HepG2 (cell line): Measurements from ENCODE around the gene POP7. TPM values are rescaled to one million over a fixed set of nuclear protein-coding genes. Genes with fewer than 3 reads are reported as not detected.

Source experiments
- GABPA ChIP-seq, 2 experiments: IDR thresholded peaks; 2 replicates each; pipeline ENCODE4 v1.6.1; 2011 to 2016; ENCODE audit warnings: low read depth in 2 of 2, low read length in 1 of 2, missing biosample characterization in 1 of 2, missing genetic modification characterization in 1 of 2
- GFI1 ChIP-seq: sonication (generic); formaldehyde crosslinking; IDR thresholded peaks from 2 replicates; pipeline ENCODE4 v1.5.0; 2020; ENCODE audit warnings: missing genetic modification reagents, mild to moderate bottlenecking, borderline replicate concordance
- GMEB1 ChIP-seq: sonication (generic); formaldehyde crosslinking; IDR thresholded peaks from 2 replicates; pipeline ENCODE4 v1.5.1; 2020; ENCODE audit warnings: missing genetic modification reagents, mild to moderate bottlenecking, borderline replicate concordance
- HBP1 ChIP-seq: IDR thresholded peaks from 2 replicates; pipeline ENCODE4 v1.6.1; 2016; ENCODE audit warnings: low read depth, control low read depth
- KDM5A ChIP-seq: fragments of 200-600 bp; sonication (generic); IDR thresholded peaks from 2 replicates; pipeline ENCODE4 v1.7.0; 2018; ENCODE audit warnings: antibody characterized with exemption, mild to moderate bottlenecking, low read length, borderline replicate concordance
- MXD4 ChIP-seq: IDR thresholded peaks from 2 replicates; pipeline ENCODE4 v1.6.1; 2016; ENCODE audit warnings: mild to moderate bottlenecking, missing biosample characterization, missing genetic modification reagents
- STAT6 ChIP-seq: sonication (generic); formaldehyde crosslinking; IDR thresholded peaks from 2 replicates; pipeline ENCODE4 v1.4.0; 2020; ENCODE audit warnings: missing genetic modification reagents, mild to moderate bottlenecking, borderline replicate concordance
- U2AF2 ChIP-seq: fragments of 200-400 bp; formaldehyde crosslinking; IDR thresholded peaks from 2 replicates; pipeline ENCODE4 v1.6.1; 2017; ENCODE audit warnings: low read depth, mild to moderate bottlenecking, low read length
- ZBTB44 ChIP-seq: sonication (generic); formaldehyde crosslinking; IDR thresholded peaks from 2 replicates; pipeline ENCODE4 v1.4.0; 2020; ENCODE audit warnings: missing genetic modification reagents
- ZNF451 ChIP-seq: sonication (generic); formaldehyde crosslinking; IDR thresholded peaks from 2 replicates; pipeline ENCODE4 v1.5.0; 2020; ENCODE audit warnings: mild to moderate bottlenecking, missing genetic modification reagents
- ZNF609 ChIP-seq: sonication (generic); formaldehyde crosslinking; IDR thresholded peaks from 2 replicates; pipeline ENCODE4 v1.4.0; 2020; ENCODE audit warnings: mild to moderate bottlenecking, missing genetic modification reagents, borderline replicate concordance
- ZNF639 ChIP-seq: conservative IDR thresholded peaks from 2 replicates; pipeline ENCODE4 v1.6.1; 2018; ENCODE audit warnings: missing genetic modification reagents
- polyA plus RNA-seq, 8 experiments: library from polyadenylated mRNA; depleted of rRNA in 3 of 8; stranded (reverse) in 7 of 8; unstranded in 1 of 8; fragments of >200 nt; fragmentation: Illumina TruSeq in 4 of 8; extraction: Trizol in 4 of 8; gene quantifications; 2 replicates each; pipeline versions ENCODE4 v1.2.1 to v1.2.3, GENCODE V29; 2011 to 2016; ENCODE audit warnings: low read depth in 4 of 8, missing spikeins in 1 of 8, mixed read lengths in 1 of 8; ENCODE audit not compliant: insufficient read depth in 1 of 8
- total RNA-seq, 5 experiments: library from RNA; depleted of rRNA; stranded (reverse); fragments of >200 nt; fragmentation: Illumina TruSeq; extraction: Trizol; gene quantifications; 2 replicates each; pipeline ENCODE4 v1.2.3, GENCODE V29; 2016; ENCODE audit warnings: low read depth in 1 of 5

Gene POP7
- total and polyA plus RNA-seq, 2 of the 13 experiments (the other 11 are each of a cell fraction or from before 2014, with no cell fraction given) = 63.9 to 91.1 TPM

- TF ChIP-seq ZNF609 (CRISPR knock-in tag) (no peak; the same call in 1 of the 2 replicates), U2AF2 (no peak), STAT6 (CRISPR knock-in tag) (0 out of 2 replicates have a peak, but pooled peaks have one; percentile 13), GABPA (IDR thresholded peaks at IDR 0.05; ENCODE audit: low read depth, low read length) (peak; percentile 27; the same call in 1 of the 2 replicates), GABPA (CRISPR knock-in tag; IDR thresholded peaks at IDR 0.05; ENCODE audit: low read depth) (peak; percentile 83), ZNF451 (CRISPR knock-in tag) (peak; percentile 58; the same call in 1 of the 2 replicates), GMEB1 (peak; percentile 87), MXD4 (CRISPR knock-in tag) (peak; percentile 79), ZNF639 (CRISPR knock-in tag) (peak; percentile 52), GFI1 (CRISPR knock-in tag) (peak; percentile 86), KDM5A (peak; percentile 79; the same call in 1 of the 2 replicates), HBP1 (CRISPR knock-in tag) (peak; percentile 87), ZBTB44 (CRISPR knock-in tag) (no peak)
Measured at GRCh38 chr7:100705753-100706671, at the start of gene POP7 (continued).
